GM12891 (cell line): ENCODE results near the gene LSM2.

Experiments used
- POLR2AphosphoS5 ChIP-seq: IDR thresholded peaks from 2 replicates; pipeline ENCODE4 v1.6.1; 2011; ENCODE audit warnings: low read depth, low read length, control low read depth
- TAF1 ChIP-seq: IDR thresholded peaks from 2 replicates; pipeline ENCODE4 v1.6.1; 2011; ENCODE audit warnings: low read depth, low read length, control low read depth

DNA sequence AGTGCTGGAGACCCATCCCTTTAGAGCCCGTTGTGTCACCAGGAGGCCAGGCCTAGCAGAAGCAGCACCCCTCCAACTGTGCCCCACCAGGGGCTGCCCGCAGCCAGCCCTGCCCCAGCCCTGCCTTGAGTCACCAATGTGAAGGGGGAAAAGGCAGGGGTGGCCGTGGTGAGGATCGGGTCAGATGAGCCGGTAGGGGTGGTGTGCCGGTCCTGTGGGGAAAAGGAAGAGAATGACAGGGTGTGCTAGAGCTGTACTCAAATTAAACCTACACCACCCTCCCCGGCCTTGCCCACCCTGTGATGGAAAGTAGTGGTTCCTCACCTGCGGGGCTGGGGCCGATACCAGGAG is 41.2 kb downstream of the LSM2 start:
- no peak for TF ChIP-seq TAF1
- TF ChIP-seq POLR2AphosphoS5: no peak
